ENCODE data around the gene PDSS1. TPM values are rescaled to one million over a fixed set of nuclear protein-coding genes. Genes with fewer than 3 reads are reported as not detected.

PDSS1 gene
- polyA plus RNA-seq, 1 donor from 2014 or later: 13.0 TPM

- Histone ChIP-seq H3K36me3 (ENCODE audit: insufficient read depth, low read length) (peaks cover 5% of the 10 kb centered on the region), H2AFZ (ENCODE audit: low read depth, low read length) (no peak overlapping the region), H3K4me2 (ENCODE audit: low read length) (no peak overlapping the region), H3K79me2 (replicated peaks; ENCODE audit: insufficient read depth, low read length) (no peaks in the 10 kb centered on the region), H3K4me3 (ENCODE audit: low read length) (no peak overlapping the region), H3K27me3 (ENCODE audit: insufficient read depth, low read depth, low read length) (no peaks in the 10 kb centered on the region), H3K9me2 (ENCODE audit: insufficient read depth, low read length) (no peaks in the 10 kb centered on the region), H3K27ac (ENCODE audit: low read length) (no peak overlapping the region), H3F3A (ENCODE audit: insufficient read depth, low read length, poor library complexity, severe bottlenecking) (no peaks in the 10 kb centered on the region), H3K9ac (ENCODE audit: low read length) (no peak overlapping the region), H3K9me3 (ENCODE audit: low read length) (no peaks in the 10 kb centered on the region), H4K20me1 (ENCODE audit: insufficient read depth) (no peaks in the 10 kb centered on the region)
- TF ChIP-seq REST (IDR thresholded peaks at IDR 0.05; ENCODE audit: borderline replicate concordance) (no peak), RAD21 (conservative IDR thresholded peaks at IDR 0.05) (no peak), MXI1 (conservative IDR thresholded peaks at IDR 0.05; ENCODE audit: poor library complexity, severe bottlenecking) (no peak), TAF1 (IDR thresholded peaks at IDR 0.05; ENCODE audit: low read depth) (no peak), EP300 (conservative IDR thresholded peaks at IDR 0.05; ENCODE audit: poor library complexity, severe bottlenecking) (no peak), EZH2 (IDR thresholded peaks at IDR 0.05; ENCODE audit: borderline replicate concordance, insufficient read depth, low read length, poor library complexity, severe bottlenecking) (no peak), CTCF (IDR thresholded peaks at IDR 0.05; ENCODE audit: poor library complexity, severe bottlenecking) (no peak), SMC3 (conservative IDR thresholded peaks at IDR 0.05; ENCODE audit: poor library complexity) (no peak), POLR2AphosphoS5 (IDR thresholded peaks at IDR 0.05) (no peak)
These were observed 20.0 kb downstream of the PDSS1 start for GRCh38 chr10:26717476-26717875.

GRCh38 chr10:26721561-26721960 is 24.1 kb downstream of the PDSS1 start:
- Histone ChIP-seq H3K36me3 (ENCODE audit: insufficient read depth, low read length) (peaks cover 5% of the 10 kb centered on the region), H3K27me3 (ENCODE audit: insufficient read depth, low read depth, low read length) (no peaks in the 10 kb centered on the region), H3K27ac (ENCODE audit: low read length) (no peak overlapping the region), H3K4me3 (ENCODE audit: low read length) (no peak overlapping the region), H3K9me2 (ENCODE audit: insufficient read depth, low read length) (no peaks in the 10 kb centered on the region), H3K4me2 (ENCODE audit: low read length) (no peak overlapping the region), H3K9ac (ENCODE audit: low read length) (no peak overlapping the region), H3K9me3 (ENCODE audit: low read length) (no peaks in the 10 kb centered on the region), H2AFZ (ENCODE audit: low read depth, low read length) (no peak overlapping the region), H4K20me1 (ENCODE audit: insufficient read depth) (no peaks in the 10 kb centered on the region), H3F3A (ENCODE audit: insufficient read depth, low read length, poor library complexity, severe bottlenecking) (no peaks in the 10 kb centered on the region), H3K79me2 (replicated peaks; ENCODE audit: insufficient read depth, low read length) (no peaks in the 10 kb centered on the region)
- no peak for TF ChIP-seq MXI1 (conservative IDR thresholded peaks at IDR 0.05; ENCODE audit: poor library complexity, severe bottlenecking)
- TF ChIP-seq POLR2AphosphoS5 (IDR thresholded peaks at IDR 0.05): no peak
- no peak for TF ChIP-seq TAF1 (IDR thresholded peaks at IDR 0.05; ENCODE audit: low read depth)
- no peak for TF ChIP-seq EZH2 (IDR thresholded peaks at IDR 0.05; ENCODE audit: borderline replicate concordance, insufficient read depth, low read length, poor library complexity, severe bottlenecking)
- no peak for TF ChIP-seq RAD21 (conservative IDR thresholded peaks at IDR 0.05)
- no peak for TF ChIP-seq EP300 (conservative IDR thresholded peaks at IDR 0.05; ENCODE audit: poor library complexity, severe bottlenecking)
- no peak for TF ChIP-seq SMC3 (conservative IDR thresholded peaks at IDR 0.05; ENCODE audit: poor library complexity)
- TF ChIP-seq REST (IDR thresholded peaks at IDR 0.05; ENCODE audit: borderline replicate concordance): no peak
- TF ChIP-seq CTCF (IDR thresholded peaks at IDR 0.05; ENCODE audit: poor library complexity, severe bottlenecking): no peak
